Measurements from ENCODE around the gene POU3F1. TPM values are rescaled to one million over a fixed set of nuclear protein-coding genes. Genes with fewer than 3 reads are reported as not detected.

The POU3F1 gene
- total RNA-seq, 4 donors from 2014 or later = not detected

- TF ChIP-seq POLR2A (IDR thresholded peaks at IDR 0.05) (no peak), CTCF (IDR thresholded peaks at IDR 0.05) (no peak)
These were observed 16.7 kb downstream of the POU3F1 start for GRCh38 chr1:38029685-38030511.

GRCh38 chr1:38029081-38029681 is 17.4 kb downstream of the POU3F1 start:
- Histone ChIP-seq H3K27me3 (no peaks in the 10 kb centered on the region), H3K9me3 (no peaks in the 10 kb centered on the region), H3K4me3 (no peak overlapping the region), H3K27ac (no peak overlapping the region), H3K36me3 (peaks cover 0 to 19% (median 0%) of the 10 kb centered on the region in 3 donors), H3K4me1 (peaks cover 0 to 18% (median 6%) of the 10 kb centered on the region in 4 donors)
- no peak for DNase-seq
- TF ChIP-seq CTCF (IDR thresholded peaks at IDR 0.05) (no peak), POLR2A (IDR thresholded peaks at IDR 0.05) (no peak)

More at GRCh38 chr1:38029685-38030511, 16.7 kb downstream of the POU3F1 start:
- Histone ChIP-seq H3K4me3 (no peak overlapping the region), H3K36me3 (peaks cover 0 to 14% (median 0%) of the 10 kb centered on the region in 3 donors), H3K27me3 (no peaks in the 10 kb centered on the region), H3K27ac (peak overlapping the region in 1 of 4 donors; percentile 19), H3K4me1 (peaks cover 0 to 18% (median 6%) of the 10 kb centered on the region in 4 donors), H3K9me3 (no peaks in the 10 kb centered on the region)
- peak in 2 of 3 donors; percentile 30 to 51 for DNase-seq

- no peak for DNase-seq
- Histone ChIP-seq H3K27me3 (no peaks in the 10 kb centered on the region), H3K36me3 (peaks cover 0 to 24% (median 0%) of the 10 kb centered on the region in 3 donors), H3K9me3 (no peaks in the 10 kb centered on the region), H3K4me1 (peaks cover 0 to 18% (median 6%) of the 10 kb centered on the region in 4 donors), H3K4me3 (no peak overlapping the region), H3K27ac (no peak overlapping the region)
- TF ChIP-seq CTCF (IDR thresholded peaks at IDR 0.05) (no peak), POLR2A (IDR thresholded peaks at IDR 0.05) (no peak)
These were observed 17.9 kb downstream of the POU3F1 start for GRCh38 chr1:38028671-38029070.

- H3K36me3 ChIP-seq = peaks cover 0 to 30% (median 0%) of the 10 kb centered on the region in 3 donors
- no peak for DNase-seq
- no peaks in the 10 kb centered on the region for H3K27me3 ChIP-seq
- no peak overlapping the region for H3K27ac ChIP-seq
- peaks cover 0 to 18% (median 6%) of the 10 kb centered on the region in 4 donors for H3K4me1 ChIP-seq
- H3K4me3 ChIP-seq = no peak overlapping the region
- H3K9me3 ChIP-seq = no peaks in the 10 kb centered on the region
- TF ChIP-seq CTCF (IDR thresholded peaks at IDR 0.05) = no peak
- TF ChIP-seq POLR2A (IDR thresholded peaks at IDR 0.05) = no peak
These were observed 18.4 kb downstream of the POU3F1 start for GRCh38 chr1:38028105-38028591.

- Histone ChIP-seq H3K27me3 (no peaks in the 10 kb centered on the region), H3K27ac (no peak overlapping the region), H3K9me3 (no peaks in the 10 kb centered on the region), H3K4me3 (no peak overlapping the region), H3K36me3 (peaks cover 0 to 36% (median 0%) of the 10 kb centered on the region in 3 donors), H3K4me1 (peaks cover 0 to 18% (median 6%) of the 10 kb centered on the region in 4 donors)
- TF ChIP-seq POLR2A (IDR thresholded peaks at IDR 0.05) (no peak), CTCF (IDR thresholded peaks at IDR 0.05) (no peak)
- DNase-seq = no peak
These were observed 19.1 kb downstream of the POU3F1 start for GRCh38 chr1:38027201-38028104.

Measured in Peyer's patch (tissue), 4 donors.